Osteoblast (primary cell): Measurements from ENCODE around the gene MYO18B. TPM values are rescaled to one million over a fixed set of nuclear protein-coding genes. Genes with fewer than 3 reads are reported as not detected.

Experiments used
- DNase-seq: peaks from one replicate; pipeline ENCODE4 v3.0.0; 2011; ENCODE audit warnings: low spot score, mixed read lengths; ENCODE audit not compliant: insufficient read length; ENCODE audit errors: missing footprints
- H2AFZ ChIP-seq: 2 replicates; pipeline ENCODE4 v1.6.0; 2011; ENCODE audit warnings: mild to moderate bottlenecking, low read length
- H3K27ac ChIP-seq: 2 replicates; pipeline ENCODE4 v1.5.1; 2011; ENCODE audit warnings: mild to moderate bottlenecking, low read depth, low read length, moderate library complexity
- H3K27me3 ChIP-seq: 2 replicates; pipeline ENCODE4 v1.6.0; 2012; ENCODE audit warnings: mild to moderate bottlenecking, control low read depth, inconsistent platforms, low read length, moderate library complexity; ENCODE audit not compliant: insufficient read depth
- H3K36me3 ChIP-seq: 2 replicates; pipeline ENCODE4 v1.5.1; 2011; ENCODE audit warnings: mild to moderate bottlenecking, low read length, control low read depth, moderate library complexity; ENCODE audit not compliant: insufficient read depth
- H3K4me1 ChIP-seq: 2 replicates; pipeline ENCODE4 v1.5.1; 2011; ENCODE audit warnings: mild to moderate bottlenecking, low read length, control low read depth, moderate library complexity; ENCODE audit not compliant: insufficient read depth
- H3K4me2 ChIP-seq: 2 replicates; pipeline ENCODE4 v1.6.0; 2011; ENCODE audit warnings: mild to moderate bottlenecking, low read length; ENCODE audit not compliant: insufficient read depth
- H3K4me3 ChIP-seq: fragments of 200-600 bp; sonication (generic); 3 replicates; pipeline ENCODE4 v1.5.1; 2012; ENCODE audit warnings: mild to moderate bottlenecking, low read length, inconsistent platforms; ENCODE audit not compliant: insufficient read depth
- H3K79me2 ChIP-seq: 2 replicates; pipeline ENCODE4 v1.6.0; 2012; ENCODE audit warnings: mild to moderate bottlenecking, low read length, control low read depth, inconsistent platforms; ENCODE audit not compliant: insufficient read depth
- H3K9me3 ChIP-seq: 2 replicates; pipeline ENCODE4 v1.5.1; 2011; ENCODE audit warnings: low read depth, low read length, control low read depth
- H4K20me1 ChIP-seq: 2 replicates; pipeline ENCODE4 v1.6.0; 2012; ENCODE audit warnings: mild to moderate bottlenecking, low read length, control low read depth; ENCODE audit not compliant: insufficient read depth
- total RNA-seq: library from RNA; depleted of rRNA; stranded (reverse); fragments of >200 nt; gene quantifications from 2 replicates; pipeline ENCODE4 v1.2.3, GENCODE V29; 2012
- TF ChIP-seq, protein P1 (sequence below): IDR thresholded peaks from 2 replicates; pipeline ENCODE4 v1.5.1; 2011; ENCODE audit warnings: mild to moderate bottlenecking, low read depth, low read length, moderate library complexity; ENCODE audit errors: extremely low read depth

The MYO18B gene
- total RNA-seq, 1 donor: under 0.01 TPM

- H3K9me3 ChIP-seq: no peaks in the 10 kb centered on the region
- no peaks in the 10 kb centered on the region for H3K79me2 ChIP-seq
- H4K20me1 ChIP-seq: no peaks in the 10 kb centered on the region
- H3K4me3 ChIP-seq: no peak overlapping the region
- no peak overlapping the region for H2AFZ ChIP-seq
- no peak overlapping the region for H3K27ac ChIP-seq
- H3K4me1 ChIP-seq: no peaks in the 10 kb centered on the region
- no peak for DNase-seq
- no peak overlapping the region for H3K4me2 ChIP-seq
- H3K27me3 ChIP-seq: no peaks in the 10 kb centered on the region
- H3K36me3 ChIP-seq: no peaks in the 10 kb centered on the region
- TF ChIP-seq, protein P1, sequence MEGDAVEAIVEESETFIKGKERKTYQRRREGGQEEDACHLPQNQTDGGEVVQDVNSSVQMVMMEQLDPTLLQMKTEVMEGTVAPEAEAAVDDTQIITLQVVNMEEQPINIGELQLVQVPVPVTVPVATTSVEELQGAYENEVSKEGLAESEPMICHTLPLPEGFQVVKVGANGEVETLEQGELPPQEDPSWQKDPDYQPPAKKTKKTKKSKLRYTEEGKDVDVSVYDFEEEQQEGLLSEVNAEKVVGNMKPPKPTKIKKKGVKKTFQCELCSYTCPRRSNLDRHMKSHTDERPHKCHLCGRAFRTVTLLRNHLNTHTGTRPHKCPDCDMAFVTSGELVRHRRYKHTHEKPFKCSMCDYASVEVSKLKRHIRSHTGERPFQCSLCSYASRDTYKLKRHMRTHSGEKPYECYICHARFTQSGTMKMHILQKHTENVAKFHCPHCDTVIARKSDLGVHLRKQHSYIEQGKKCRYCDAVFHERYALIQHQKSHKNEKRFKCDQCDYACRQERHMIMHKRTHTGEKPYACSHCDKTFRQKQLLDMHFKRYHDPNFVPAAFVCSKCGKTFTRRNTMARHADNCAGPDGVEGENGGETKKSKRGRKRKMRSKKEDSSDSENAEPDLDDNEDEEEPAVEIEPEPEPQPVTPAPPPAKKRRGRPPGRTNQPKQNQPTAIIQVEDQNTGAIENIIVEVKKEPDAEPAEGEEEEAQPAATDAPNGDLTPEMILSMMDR: no peak
These were observed 93.4 kb downstream of the MYO18B start for GRCh38 chr22:25835348-25835747.

DNA sequence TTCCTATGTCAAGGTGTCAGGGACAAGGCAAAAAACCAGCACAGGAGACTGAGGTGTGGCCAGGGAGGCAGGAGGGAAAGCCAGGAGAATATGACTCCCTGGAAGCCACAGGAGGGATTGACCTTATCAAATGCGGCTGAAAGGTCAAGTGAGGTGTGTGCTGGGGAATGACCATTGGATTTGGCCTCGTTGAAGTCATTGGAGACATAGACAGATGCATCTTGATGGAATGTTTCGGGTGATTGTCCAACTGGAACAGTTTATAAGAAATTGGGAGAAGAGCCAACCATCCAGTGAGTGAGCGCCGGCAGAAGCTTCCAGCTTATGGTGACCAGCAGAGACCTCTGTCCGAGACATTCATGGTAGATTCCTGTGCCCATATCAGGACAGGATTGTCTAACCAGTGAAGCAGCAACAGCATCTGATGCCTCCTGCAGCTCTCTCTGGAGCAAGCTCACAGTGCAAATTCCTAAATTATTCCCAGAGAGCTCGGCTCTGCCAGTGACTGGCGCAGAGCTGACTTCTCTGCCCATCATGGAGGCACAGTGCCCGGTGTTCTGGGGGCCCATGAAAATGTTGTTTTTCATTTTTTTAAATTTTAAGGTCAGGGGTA lies 95.4 kb downstream of the MYO18B start:
- H3K4me2 ChIP-seq: no peak overlapping the region
- no peak for DNase-seq
- no peaks in the 10 kb centered on the region for H3K79me2 ChIP-seq
- H3K36me3 ChIP-seq: no peaks in the 10 kb centered on the region
- no peaks in the 10 kb centered on the region for H3K27me3 ChIP-seq
- no peaks in the 10 kb centered on the region for H3K4me1 ChIP-seq
- H2AFZ ChIP-seq: no peak overlapping the region
- TF ChIP-seq, protein P1: no peak
- H3K4me3 ChIP-seq: no peak overlapping the region
- no peaks in the 10 kb centered on the region for H3K9me3 ChIP-seq
- no peaks in the 10 kb centered on the region for H4K20me1 ChIP-seq
- no peak overlapping the region for H3K27ac ChIP-seq

GRCh38 chr22:25838960-25839741 lies 97.2 kb downstream of the MYO18B start:
- no peak overlapping the region for H3K4me2 ChIP-seq
- H3K4me3 ChIP-seq: no peak overlapping the region
- DNase-seq: no peak
- no peak overlapping the region for H3K27ac ChIP-seq
- no peaks in the 10 kb centered on the region for H3K36me3 ChIP-seq
- H2AFZ ChIP-seq: no peak overlapping the region
- TF ChIP-seq, protein P1: no peak
- no peaks in the 10 kb centered on the region for H3K27me3 ChIP-seq
- H3K4me1 ChIP-seq: no peaks in the 10 kb centered on the region
- no peaks in the 10 kb centered on the region for H3K9me3 ChIP-seq
- no peaks in the 10 kb centered on the region for H3K79me2 ChIP-seq
- no peaks in the 10 kb centered on the region for H4K20me1 ChIP-seq

- H3K36me3 ChIP-seq: no peaks in the 10 kb centered on the region
- no peak overlapping the region for H3K27ac ChIP-seq
- H3K4me1 ChIP-seq: no peaks in the 10 kb centered on the region
- H3K27me3 ChIP-seq: no peaks in the 10 kb centered on the region
- DNase-seq: no peak
- no peak overlapping the region for H3K4me2 ChIP-seq
- TF ChIP-seq, protein P1: no peak
- H3K9me3 ChIP-seq: no peaks in the 10 kb centered on the region
- H2AFZ ChIP-seq: no peak overlapping the region
- H3K79me2 ChIP-seq: no peaks in the 10 kb centered on the region
- H4K20me1 ChIP-seq: no peaks in the 10 kb centered on the region
- no peak overlapping the region for H3K4me3 ChIP-seq
These were observed 97.8 kb downstream of the MYO18B start for GRCh38 chr22:25839755-25840154.
